H1 (cell line): ENCODE results near the gene CDPF1. TPM values are rescaled to one million over a fixed set of nuclear protein-coding genes. Genes with fewer than 3 reads are reported as not detected.

Experiments used
- ASH2L ChIP-seq: fragments of 200-600, 300-600 bp; sonication (generic); IDR thresholded peaks from one replicate; pipeline ENCODE4 v1.7.1; 2017; ENCODE audit warnings: low read length
- SIN3A ChIP-seq, 2 experiments: IDR thresholded peaks in 1 of 2; conservative IDR thresholded peaks in 1 of 2; 2 replicates each; pipeline ENCODE4 v1.6.1; 2011 to 2012; ENCODE audit warnings: low read length in 2 of 2, improper control_type of control experiment in 1 of 2, low read depth in 1 of 2, mild to moderate bottlenecking in 1 of 2
- polyA plus RNA-seq, 7 experiments: library from polyadenylated mRNA; depleted of rRNA in 3 of 7; stranded (reverse) in 5 of 7; unstranded in 2 of 7; fragments of >200 nt in 5 of 7; fragments of 200-250 nt in 2 of 7; gene quantifications; 1 replicate in 5 of 7; 2 replicates in 1 of 7; 4 replicates in 1 of 7; pipeline versions ENCODE4 v1.2.1 to v1.2.3, GENCODE V29; 2011 to 2013; ENCODE audit warnings: missing spikeins in 2 of 7, mixed read lengths in 2 of 7
- total RNA-seq: library from RNA; stranded (reverse); fragmentation: NEBNext Ultra II Directional; extraction: Animal tissue kit (Norgen Biotek cat#: 25700); gene quantifications from 2 replicates; pipeline ENCODE4 v1.2.1, GENCODE V29; 2021
- TF ChIP-seq, protein P1 (sequence below): fragments of 300-600 bp; sonication (generic); IDR thresholded peaks from 2 replicates; pipeline ENCODE4 v1.7.1; 2012; ENCODE audit warnings: low read length, moderate library complexity, mild to moderate bottlenecking, inconsistent platforms; ENCODE audit not compliant: insufficient replicate concordance

Gene CDPF1
- total and polyA plus RNA-seq, 2 of the 8 experiments (the other 6 are each of a cell fraction or from before 2014, with no cell fraction given), result 9.7 to 13.7 TPM

DNA sequence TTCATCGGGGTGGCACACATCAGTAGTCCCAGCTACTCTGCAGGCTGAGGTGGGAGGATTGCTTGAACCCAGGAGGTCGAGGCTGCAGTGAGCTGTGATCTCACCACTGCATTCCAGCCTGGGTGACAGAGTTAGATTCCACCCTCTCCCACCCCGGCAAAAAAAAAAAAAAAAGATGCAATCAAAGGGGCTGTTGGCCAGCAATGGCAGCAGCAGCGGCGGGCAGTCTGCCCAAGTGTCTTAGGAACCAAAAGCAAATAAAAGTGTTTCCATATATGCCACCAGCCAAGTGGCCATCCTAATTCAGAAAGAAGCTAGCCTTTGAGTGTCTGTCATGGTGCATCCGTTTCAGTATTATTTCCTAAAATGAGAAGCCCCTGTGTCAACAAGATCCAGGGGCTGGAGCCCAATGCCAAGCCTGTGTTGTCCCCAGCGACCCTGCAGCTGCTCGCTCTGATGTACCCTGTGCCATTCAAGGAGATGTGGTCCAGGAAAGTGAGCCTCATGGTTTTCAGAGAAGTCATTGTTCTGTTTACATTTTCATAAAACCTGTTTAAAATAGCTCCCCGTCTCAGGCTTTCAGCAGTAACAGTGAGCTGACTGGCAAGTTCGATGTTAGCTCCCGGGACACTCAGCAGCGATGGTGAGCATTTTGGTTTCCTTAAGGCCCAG is 12.5 kb downstream of the CDPF1 start (continued):
- TF ChIP-seq, protein P1, sequence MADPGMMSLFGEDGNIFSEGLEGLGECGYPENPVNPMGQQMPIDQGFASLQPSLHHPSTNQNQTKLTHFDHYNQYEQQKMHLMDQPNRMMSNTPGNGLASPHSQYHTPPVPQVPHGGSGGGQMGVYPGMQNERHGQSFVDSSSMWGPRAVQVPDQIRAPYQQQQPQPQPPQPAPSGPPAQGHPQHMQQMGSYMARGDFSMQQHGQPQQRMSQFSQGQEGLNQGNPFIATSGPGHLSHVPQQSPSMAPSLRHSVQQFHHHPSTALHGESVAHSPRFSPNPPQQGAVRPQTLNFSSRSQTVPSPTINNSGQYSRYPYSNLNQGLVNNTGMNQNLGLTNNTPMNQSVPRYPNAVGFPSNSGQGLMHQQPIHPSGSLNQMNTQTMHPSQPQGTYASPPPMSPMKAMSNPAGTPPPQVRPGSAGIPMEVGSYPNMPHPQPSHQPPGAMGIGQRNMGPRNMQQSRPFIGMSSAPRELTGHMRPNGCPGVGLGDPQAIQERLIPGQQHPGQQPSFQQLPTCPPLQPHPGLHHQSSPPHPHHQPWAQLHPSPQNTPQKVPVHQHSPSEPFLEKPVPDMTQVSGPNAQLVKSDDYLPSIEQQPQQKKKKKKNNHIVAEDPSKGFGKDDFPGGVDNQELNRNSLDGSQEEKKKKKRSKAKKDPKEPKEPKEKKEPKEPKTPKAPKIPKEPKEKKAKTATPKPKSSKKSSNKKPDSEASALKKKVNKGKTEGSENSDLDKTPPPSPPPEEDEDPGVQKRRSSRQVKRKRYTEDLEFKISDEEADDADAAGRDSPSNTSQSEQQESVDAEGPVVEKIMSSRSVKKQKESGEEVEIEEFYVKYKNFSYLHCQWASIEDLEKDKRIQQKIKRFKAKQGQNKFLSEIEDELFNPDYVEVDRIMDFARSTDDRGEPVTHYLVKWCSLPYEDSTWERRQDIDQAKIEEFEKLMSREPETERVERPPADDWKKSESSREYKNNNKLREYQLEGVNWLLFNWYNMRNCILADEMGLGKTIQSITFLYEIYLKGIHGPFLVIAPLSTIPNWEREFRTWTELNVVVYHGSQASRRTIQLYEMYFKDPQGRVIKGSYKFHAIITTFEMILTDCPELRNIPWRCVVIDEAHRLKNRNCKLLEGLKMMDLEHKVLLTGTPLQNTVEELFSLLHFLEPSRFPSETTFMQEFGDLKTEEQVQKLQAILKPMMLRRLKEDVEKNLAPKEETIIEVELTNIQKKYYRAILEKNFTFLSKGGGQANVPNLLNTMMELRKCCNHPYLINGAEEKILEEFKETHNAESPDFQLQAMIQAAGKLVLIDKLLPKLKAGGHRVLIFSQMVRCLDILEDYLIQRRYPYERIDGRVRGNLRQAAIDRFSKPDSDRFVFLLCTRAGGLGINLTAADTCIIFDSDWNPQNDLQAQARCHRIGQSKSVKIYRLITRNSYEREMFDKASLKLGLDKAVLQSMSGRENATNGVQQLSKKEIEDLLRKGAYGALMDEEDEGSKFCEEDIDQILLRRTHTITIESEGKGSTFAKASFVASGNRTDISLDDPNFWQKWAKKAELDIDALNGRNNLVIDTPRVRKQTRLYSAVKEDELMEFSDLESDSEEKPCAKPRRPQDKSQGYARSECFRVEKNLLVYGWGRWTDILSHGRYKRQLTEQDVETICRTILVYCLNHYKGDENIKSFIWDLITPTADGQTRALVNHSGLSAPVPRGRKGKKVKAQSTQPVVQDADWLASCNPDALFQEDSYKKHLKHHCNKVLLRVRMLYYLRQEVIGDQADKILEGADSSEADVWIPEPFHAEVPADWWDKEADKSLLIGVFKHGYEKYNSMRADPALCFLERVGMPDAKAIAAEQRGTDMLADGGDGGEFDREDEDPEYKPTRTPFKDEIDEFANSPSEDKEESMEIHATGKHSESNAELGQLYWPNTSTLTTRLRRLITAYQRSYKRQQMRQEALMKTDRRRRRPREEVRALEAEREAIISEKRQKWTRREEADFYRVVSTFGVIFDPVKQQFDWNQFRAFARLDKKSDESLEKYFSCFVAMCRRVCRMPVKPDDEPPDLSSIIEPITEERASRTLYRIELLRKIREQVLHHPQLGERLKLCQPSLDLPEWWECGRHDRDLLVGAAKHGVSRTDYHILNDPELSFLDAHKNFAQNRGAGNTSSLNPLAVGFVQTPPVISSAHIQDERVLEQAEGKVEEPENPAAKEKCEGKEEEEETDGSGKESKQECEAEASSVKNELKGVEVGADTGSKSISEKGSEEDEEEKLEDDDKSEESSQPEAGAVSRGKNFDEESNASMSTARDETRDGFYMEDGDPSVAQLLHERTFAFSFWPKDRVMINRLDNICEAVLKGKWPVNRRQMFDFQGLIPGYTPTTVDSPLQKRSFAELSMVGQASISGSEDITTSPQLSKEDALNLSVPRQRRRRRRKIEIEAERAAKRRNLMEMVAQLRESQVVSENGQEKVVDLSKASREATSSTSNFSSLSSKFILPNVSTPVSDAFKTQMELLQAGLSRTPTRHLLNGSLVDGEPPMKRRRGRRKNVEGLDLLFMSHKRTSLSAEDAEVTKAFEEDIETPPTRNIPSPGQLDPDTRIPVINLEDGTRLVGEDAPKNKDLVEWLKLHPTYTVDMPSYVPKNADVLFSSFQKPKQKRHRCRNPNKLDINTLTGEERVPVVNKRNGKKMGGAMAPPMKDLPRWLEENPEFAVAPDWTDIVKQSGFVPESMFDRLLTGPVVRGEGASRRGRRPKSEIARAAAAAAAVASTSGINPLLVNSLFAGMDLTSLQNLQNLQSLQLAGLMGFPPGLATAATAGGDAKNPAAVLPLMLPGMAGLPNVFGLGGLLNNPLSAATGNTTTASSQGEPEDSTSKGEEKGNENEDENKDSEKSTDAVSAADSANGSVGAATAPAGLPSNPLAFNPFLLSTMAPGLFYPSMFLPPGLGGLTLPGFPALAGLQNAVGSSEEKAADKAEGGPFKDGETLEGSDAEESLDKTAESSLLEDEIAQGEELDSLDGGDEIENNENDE, result no peak
- TF ChIP-seq ASH2L (no peak), SIN3A (conservative IDR thresholded peaks at IDR 0.05 in 1 of 2, IDR thresholded peaks at IDR 0.05 in 1 of 2; ENCODE audit: low read depth in 1 of 2, low read length in 2 of 2) (no peak)
